Stimulated activated CD8-positive, alpha-beta memory T cell treated with anti-CD3 and anti-CD28 coated beads, Interleukin-7, amount 100 ng/mL, for 48 hours (primary cell): ENCODE measurements around the gene LRIG1.
"Not testable (repeated sequence)": the region's sequence is repeated elsewhere in the genome, so short reads cannot be mapped to it uniquely, and the experiment has no call there.

Experiments
- DNase-seq, 2 donors: peaks; one replicate each; pipeline ENCODE4 v3.0.0-alpha.2; 2020; ENCODE audit warnings: low read depth in 1 of 2; ENCODE audit errors: extremely low read depth in 1 of 2

Gene LRIG1

DNA sequence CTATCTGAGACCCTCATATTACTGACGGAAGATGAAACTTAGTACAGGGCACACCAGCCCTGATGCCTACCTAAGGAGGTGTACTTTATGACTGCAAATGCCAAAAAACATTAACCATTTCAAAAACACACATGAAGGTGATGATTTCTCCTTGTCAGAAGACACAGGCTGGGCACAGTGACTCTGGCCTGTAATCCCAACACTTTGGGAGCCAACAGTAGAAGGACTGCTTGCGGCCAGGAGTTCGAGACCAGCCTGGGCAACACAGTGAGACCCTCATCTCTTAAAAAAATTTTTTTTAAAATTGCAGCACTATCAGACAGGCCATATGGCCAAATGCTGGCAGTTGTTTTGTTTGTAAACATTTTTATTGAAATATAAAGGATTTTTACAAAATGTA lies 73.5 kb downstream of the LRIG1 start:
- no peak for DNase-seq

DNA sequence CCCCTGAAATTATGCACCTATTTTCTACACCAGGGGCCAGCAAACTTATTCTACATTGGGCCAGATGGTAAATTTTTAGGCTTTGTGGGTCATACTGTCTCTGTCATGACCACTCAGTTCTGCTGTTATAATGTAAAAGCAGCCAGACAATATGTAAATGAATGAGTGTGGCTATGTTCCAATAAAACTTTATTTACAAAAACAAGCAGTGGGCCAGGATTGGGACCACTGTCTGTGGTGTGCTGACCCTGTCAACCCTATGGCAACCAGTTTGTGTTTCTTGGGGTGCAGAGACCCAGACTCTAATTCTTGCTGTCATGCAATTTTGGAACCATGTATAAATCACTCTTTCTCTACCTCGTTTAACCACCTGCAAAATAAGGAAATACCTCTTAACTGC lies 74.7 kb downstream of the LRIG1 start:
- no peak for DNase-seq

DNA sequence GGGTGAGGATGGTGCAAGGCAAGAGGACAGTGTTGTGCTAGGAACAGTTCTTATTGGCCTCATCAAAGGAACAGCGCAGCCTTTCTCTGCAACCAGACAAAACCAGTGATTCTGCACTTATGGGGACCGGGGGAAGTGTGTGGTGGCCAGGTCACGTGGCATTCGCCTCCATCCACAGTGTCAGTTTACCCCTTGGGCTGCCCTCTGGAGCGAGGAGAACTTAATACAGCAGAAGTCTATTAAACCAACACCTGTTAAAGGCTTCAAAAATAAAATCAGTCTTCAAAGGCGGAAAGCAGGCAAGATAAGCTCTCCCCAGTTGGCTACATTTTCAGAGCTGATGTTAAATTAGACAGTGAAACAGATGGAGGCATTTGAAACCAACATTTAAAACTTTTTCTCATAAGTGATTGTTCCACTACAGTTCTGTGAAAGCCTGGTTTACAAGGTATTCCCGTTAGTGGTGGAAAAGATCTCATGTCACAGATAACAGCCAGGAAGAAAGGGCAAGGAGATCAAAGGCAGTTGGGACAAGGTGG lies 75.2 kb downstream of the LRIG1 start:
- DNase-seq, result no peak

DNA sequence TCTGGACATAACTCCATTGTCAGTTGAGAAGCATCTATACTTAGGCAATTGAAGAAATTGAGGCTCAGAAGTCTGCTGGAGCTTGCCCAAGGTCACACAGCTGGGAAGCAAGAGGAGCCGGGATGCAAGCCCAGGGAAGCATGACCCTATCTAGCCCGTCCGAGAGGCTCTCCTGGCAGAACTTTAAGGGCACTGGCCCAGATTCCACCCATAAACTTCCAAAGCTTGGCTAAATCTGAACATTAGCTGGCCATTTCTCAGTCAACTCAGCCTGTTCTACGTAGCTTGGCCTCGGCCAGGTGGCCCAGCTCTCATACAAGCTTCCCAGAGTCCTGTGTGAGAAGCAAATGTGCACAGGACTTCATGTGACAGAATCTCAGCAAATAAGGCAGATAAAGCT lies 75.8 kb downstream of the LRIG1 start:
- no peak for DNase-seq

DNA sequence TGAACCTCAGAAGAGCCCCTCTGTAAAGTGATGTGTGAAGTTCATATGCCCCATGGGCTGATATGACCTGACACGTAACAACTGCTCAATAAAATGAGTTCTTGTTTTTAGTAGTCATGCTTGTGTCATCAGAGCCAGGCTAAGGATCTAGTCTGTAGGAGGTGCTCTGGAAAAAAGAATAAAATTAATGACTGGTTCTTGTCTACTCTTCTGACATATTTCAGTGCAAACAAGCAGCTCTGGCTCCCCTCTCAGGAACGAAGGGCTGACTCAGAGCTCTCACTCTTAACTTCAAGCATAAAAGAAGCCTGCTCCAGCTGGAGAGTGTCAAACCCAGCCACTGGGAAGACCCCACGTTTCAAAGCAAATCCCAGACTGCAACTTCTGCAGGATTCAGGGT lies 77.0 kb downstream of the LRIG1 start:
- no peak for DNase-seq

DNA sequence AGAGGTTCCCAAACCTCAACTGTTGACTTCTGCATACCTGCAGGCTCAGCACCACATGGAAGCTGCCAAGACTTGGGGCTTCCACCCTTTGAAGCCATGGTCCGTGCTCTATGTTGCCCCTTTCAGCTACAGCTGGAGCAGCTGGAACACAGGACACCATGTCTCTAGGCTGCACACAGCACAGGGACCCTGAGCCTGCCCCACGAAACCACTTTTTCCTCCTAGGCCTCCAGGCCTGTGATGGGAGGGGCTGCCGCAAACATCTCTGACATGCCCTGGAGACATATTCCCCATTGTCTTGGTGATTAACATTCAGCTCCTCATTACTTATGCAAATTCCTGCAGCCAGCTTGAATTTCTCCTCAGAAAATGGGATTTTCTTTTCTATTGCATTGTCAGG lies 78.9 kb downstream of the LRIG1 start:
- not testable (repeated sequence) for DNase-seq

DNA sequence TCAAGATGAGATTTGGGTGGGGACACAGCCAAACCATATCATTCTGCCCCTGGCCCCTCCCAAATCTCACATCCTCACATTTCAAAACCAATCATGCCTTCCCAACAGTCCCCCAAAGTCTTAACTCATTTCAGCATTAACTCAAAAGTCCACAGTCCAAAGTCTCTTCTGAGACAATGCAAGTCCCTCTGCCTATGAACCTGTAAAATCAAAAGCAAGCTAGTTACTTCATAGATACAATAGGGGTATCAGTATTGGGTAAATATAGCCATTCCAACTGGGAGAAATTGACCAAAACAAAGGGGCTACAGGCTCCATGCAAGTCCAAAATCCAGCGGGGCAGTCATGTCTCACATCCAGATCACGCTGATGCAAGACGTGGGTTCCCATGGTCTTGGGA lies 79.7 kb downstream of the LRIG1 start:
- not testable (repeated sequence) for DNase-seq

DNA sequence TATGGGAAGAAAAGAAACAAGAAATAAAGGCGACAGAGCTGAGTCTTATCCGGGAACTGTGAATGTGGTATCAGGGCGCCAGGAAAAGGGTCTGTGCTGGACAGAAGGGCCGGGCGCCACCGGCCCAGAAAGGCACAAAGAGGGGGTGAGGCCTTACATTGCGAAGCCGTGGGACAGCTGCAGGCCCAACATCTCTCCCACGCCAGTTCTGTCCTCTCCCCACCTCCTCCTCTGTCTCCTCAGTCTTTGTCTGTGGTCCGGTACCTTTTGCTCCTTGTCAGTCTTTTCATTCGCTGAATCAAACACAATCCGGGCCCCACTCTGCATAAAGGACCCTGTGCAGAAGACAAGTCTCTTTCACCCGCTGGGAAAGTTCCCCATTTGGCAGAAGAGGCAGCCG lies 81.8 kb downstream of the LRIG1 start:
- DNase-seq, result no peak

DNA sequence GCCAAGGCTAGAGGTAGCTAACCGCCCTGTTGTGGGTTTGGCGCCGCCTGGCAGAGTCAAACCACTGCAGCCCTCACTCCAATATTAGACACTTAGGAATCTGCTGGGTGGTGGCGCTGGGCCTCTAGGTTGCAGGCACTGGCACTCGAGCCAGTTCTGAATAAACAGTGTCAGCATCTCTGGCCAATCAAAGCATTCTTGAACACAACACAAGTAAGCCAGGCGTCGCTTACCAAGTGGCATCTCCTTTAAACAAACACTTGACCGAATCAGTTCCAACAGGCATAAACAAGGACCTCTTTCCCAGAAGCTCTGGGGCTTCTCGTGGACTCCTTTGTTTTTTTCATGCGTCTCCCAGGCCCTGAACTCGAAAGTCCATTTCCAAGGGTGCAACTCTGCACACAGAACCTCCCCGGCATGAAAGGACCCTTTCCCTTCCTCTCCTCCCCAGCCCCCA lies 82.3 kb downstream of the LRIG1 start:
- no peak for DNase-seq

DNA sequence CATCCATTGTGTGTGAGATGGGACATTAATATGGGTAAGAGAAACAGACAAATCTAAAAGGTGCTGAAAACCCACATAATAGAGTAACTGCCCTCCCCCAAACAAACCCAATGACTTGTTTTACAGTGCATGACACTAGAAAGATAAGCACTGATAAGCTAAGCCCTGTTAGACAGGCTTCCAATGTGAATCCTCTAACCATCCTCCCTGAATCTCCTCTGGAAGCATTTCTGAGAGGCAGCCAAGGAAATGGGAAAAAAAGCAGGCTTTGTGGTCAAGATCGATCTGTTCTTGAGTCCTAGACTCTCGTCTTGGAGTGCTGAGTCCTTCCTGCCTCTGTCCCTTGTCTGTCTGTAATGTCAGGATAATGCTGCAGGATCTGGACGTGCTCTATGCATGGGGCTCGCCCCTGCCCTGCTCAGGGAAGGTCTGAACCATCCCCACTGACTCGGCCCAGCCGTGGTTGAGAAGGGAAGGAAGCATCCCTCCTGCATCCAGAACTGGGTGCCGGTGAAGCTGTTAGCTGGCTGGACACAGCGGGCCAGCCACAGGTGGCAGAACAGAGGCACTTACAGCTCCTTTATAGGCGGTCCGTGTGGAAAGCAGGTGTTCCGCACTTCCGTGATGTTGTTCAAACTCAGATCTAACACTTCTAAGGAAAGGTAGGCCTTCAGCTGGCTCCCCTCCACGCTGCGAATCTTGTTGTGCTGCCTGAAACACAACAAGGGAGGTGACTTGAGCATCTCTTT lies 84.1 kb downstream of the LRIG1 start:
- no peak for DNase-seq

DNA sequence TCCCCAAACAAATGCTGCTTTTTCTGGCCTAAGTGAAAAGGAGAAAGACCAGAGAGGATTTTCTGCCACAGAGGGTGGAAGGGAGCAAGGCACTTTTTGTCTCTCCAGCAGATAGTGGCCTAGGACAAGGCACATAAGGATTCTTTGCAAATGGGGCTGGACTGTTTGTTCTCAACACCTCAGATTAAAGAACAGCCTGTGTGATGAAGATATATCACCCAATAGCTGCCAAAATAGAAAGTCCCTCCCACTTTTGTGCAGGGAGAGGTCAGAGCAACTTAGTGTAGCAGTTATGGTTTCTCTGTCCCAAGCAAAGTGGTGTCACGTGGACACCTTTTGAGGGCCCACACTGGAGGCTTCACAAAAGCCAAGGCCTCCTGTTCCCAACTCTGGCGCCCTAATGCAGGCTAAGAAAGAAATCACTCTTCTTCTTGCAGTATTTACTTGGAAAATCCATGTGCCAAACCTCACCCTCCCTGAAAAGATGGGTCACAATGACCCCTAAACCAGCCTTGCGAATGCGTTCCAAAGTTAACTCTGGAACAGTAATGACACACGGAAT lies 84.9 kb downstream of the LRIG1 start:
- no peak for DNase-seq

DNA sequence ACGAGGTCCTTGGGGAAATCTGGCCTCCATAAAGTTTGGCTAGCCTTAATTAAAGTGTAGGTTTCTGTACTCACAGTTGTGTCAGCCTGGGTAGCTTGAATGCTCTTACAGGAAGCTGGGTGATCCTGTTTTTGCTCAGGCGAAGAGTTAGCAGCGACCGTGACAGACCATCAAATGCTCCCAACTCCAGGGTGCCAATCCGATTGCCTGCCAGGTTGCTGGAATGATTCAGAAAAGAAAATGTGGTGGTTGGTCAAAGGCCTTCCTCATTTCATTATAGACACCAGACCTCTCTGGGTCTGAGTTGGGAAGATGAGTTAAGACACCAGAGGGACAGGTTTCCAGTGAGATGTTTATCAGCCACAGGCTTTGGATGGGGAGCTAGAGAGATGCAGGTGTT lies 86.0 kb downstream of the LRIG1 start:
- no peak for DNase-seq

DNA sequence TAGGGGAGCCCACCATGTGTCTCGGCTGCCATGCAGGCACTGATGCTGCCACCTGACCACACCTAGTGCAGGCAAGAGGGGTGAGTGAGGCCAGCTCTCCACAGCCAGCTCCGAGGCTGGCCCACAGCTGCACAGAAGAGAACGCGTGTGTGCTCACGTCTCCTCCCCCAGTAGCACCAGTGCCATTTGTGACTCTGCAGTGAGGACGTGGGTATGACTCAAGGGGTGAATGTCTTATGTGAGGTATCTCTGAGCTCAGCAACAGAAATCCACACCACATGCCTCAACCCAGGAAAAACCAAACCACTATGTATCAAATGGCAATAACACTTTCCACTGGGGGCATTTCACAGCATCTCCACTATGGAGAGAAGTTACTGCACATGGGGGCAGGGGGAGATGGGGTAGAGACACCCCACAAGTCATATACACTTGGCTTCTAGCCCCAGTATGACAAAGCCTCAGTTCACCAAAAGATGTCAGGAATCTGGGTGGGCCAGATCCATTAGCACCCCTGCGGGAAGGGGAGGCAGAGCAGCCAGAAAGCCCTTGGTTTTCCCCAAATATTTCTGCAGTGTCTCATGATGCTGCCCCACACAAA lies 87.6 kb downstream of the LRIG1 start:
- peak in 1 of 2 donors; percentile 7 for DNase-seq

DNA sequence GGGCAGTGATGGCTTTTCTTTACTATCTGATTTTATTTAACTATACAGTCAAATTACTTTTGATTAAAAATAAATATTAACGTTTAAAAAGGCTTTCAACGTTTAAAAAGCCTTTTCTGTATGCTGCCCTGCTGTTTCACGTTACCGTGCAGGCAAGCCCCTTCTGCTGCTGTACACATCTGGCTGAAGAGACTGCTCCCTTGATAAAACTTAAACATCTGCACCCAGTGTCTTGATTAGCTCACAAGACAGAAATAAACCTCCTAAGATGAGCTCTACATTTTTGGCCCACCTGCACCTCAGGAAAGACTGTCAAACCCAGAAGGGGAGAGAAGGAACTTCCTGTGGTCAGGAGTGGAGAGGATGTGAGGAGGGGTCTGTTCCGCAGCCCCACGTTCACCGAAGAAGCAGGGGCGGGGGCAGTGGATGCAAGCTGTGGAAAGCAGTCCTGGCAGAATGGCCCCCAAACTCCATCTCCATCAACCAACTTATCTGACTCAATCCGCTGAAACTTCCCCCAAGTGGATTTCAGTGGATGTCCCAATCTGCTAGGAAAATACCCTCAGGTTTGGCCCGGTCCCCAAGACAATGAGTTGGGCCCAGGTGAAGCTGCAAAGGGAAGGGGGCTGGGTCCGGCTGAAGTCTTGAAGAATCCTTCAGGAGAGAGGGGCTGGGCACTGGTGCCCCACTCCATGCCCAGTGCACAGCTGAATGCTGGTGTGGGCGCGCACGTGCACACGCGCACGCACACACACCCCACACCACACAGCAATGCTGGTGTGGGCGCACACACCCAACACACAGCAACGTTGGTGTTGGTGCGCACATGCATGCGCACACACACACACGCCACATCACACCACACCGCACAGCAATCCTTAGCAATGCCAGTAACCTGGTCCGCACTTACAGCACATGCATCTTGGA lies 88.6 kb downstream of the LRIG1 start:
- DNase-seq, result no peak

DNA sequence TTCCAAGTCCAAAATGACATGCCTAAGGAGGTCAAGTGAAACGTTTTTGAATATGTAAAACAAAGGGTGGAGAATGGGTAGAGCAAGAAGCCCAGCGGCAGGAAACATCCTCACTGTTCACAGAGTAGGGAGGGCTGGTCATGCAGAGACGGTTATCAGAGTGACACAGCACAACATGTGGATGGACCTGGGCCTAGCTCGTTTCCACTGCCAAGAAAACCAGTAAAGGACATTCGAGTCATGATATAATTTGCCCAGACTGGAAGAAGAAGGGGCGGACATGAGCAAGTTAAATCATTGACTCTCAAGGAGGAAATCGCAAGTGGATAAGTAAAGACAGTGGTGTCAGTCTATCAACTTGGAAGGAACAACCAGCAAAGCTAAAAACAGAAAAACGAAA lies 89.3 kb downstream of the LRIG1 start:
- no peak for DNase-seq

DNA sequence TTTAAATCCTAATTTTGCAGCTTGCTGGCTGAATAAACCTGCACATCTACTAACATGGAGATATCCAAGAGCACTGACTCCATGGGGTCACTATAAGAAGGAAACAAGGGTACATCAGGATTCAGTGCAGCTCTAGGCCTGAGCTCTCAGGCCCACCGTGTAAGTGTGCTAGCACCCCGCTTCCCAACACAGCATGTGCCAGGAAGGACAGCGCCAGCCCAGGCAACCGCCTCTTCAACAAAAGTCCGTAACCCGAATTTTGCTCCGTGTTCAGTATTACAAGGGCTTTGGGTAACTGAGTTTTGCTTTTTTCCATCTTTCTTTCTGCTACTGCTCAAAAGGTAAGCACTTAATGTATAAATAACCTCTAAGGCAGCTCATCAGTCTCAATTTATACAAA lies 89.8 kb downstream of the LRIG1 start:
- DNase-seq, result no peak

DNA sequence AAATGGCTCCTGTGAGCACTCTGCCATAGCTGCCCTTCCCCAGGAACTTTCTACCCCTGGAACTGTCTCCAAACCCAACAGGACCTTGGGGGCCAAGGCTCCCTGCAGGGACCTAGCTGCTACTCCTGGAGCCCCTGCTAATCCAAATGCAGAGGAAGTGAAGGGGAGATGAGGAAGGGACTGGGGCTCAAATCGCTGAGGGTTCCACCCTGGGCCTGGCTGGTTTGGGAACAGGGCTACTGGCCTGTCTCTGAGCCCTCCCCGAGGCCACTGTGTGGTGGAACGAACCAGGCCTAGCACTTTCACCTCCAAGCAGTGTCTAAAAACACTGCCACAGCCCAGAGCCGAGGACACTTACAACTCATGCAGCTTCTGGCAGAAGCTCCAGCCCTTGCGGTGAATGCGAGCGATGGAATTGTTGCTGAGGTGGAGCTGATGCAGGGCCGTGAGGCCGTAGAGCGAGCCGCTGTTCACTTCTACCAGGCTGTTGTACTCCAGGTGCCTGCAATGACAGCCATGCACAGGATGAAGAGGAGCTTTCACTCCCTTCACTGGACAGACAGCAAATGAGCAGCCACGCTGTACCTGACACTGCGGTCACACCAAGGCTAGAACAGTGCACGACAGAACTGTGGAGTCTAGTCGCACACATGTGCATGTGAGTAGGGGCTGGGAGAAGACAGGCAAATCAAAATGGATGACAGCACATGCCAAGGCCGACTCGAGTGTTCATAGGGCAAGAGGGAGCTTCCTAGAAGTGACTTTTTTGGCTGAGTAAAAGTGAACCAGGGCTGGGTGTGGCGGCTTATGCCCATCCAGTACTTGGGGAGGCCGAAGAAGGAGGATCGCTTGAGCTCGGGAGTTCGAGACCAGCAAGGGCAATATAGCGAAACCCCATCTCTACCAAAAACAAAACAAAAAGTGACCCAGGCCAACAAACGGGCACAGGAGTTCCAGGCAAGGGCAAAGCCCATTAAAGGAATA lies 90.8 kb downstream of the LRIG1 start:
- no peak for DNase-seq

DNA sequence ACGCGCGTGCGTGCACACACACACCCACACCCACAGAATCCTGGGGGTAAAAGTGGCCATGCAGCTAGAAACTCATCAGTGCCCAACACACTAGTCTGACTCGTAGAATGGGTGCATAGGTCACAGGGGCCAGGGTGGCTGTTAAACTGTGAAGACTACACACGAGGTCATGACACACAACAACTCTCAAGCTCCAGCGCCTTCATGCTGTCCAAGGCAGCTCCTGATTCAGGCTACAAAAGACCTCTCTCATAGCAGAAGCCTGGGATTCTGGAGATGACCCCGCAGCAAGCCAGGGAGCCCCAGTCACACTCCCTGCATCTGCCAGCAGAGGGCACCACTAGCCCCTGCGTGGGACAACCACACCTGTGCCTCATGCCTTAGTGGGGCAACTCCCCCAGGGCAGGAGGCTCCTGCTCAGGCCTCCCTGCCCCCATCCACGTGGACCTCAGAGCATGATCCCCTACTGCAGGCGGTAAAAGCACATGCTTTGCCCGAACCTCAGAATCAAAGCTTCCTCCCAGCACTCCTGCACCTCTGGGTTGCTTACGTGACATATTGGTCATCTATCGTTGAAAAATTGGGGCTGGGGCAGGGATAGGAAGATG lies 93.1 kb downstream of the LRIG1 start:
- peak; percentile 39 to 42 for DNase-seq

DNA sequence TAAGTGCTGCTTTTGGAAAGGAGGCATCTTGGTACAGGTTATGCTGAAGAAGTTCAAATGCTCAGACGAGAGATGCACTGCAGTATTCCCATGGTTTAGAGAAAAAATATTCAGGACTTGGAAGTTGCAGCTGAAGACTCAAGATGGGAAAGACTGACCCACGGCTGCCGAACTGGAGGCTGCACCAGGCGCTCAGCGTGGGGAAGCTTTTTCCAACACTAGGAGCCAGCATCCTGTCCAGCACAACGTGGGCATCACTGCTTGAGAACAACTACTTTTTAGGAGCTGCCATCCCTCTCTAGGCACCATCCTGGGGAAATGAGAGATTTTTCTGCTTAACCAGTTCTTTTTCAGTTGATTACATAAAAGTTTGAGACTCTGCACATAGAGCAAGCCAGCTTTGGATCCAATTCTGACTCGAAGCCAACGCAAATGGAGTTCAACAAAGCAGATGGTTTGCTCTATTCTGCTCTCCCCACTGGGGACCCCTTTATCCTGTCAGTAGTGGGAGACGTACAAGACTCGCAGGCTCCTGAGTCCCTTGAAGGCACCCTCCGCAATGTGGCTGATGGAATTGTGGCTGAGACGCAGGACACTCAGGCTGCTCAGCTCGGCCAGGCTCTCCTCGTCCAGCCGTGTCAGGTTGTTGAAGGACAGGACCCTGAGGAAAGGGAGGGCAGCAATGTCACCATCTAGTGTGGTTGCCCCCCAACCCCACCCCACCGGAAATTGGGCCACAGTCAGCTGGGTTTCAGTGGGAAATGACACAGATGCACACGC lies 93.8 kb downstream of the LRIG1 start:
- no peak for DNase-seq
